Measurements from ENCODE around the gene PPL. TPM values are rescaled to one million over a fixed set of nuclear protein-coding genes. Genes with fewer than 3 reads are reported as not detected.

The PPL gene
- total RNA-seq, 1 donor from 2014 or later: 21.0 TPM

DNA sequence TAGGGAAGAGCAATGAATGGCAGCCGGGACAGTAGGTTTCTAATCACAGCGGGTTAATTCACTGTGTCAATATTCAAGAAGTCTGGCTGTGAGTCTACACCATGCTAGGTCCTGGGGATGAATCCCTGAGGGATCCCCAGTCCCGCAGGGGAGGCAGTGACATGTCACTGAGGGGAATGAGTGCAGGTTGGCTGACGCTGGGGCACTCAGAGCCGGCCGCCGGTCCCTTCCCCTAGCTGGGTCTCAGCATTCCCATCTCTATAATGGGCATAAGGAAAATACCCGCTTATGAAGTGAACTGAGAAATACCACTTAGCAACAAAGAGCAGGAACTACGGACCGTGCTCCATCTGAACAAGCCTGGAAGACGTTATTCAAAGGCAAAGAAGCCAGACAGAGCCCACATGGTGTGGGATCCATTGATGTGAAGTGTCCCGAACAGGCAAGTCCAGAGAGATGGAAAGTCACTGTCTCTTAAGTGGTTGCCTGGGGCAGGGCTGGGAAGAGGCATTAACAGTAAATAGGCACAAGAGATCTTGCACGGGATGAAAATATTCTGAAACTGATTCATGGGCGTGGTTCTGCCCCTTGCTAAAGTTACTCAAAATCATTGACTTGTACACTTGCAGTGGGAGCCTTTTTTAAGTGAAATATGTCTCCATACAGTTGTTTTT, 31.9 kb downstream of the PPL start:
- no peak overlapping the region for H3K4me3 ChIP-seq (ENCODE audit: low read depth, low read length)
- no peak for DNase-seq (ENCODE audit: low read depth)
- no peak for TF ChIP-seq CTCF (conservative IDR thresholded peaks at IDR 0.05; ENCODE audit: low read depth, low read length)

DNA sequence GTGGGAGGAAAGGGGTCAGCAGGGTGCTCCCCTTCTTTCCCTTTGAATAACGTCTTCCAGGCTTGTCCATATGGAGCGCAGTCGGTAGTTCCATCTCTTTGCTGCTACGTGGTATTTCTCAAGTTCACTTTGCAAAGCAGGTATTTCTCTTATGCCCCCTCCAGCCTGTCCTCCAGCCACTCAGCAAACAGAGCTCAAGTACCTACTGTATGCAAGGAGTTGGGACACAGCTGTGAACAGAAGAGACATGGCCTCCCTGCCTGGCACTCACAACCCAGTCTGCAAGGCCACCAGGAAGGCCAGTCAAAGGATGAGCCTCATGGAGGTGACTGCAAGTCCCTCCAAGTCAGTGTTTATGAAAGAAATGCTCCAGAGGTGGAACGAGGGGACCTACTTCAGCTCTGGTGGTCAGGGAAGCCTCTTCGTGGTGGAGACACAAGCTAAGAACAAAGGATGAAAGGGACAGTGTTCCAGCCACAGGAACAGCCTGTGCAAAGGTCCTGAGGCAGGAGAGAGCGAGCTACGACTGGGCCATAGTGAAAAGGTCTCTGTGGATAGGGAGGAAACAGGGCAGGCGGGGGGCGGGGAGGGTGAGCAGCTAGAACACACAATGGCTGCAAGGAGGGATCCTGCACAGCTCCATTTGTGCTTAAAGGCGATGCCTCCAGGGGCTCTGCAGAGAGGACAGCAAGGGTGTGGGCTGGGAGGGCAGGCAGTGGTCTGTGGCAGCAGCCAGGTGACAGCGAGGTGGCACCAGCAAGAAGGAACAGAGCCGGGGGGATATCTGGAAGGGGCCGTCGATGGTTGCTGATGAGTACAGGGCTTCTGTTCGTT, 32.6 kb downstream of the PPL start:
- DNase-seq (ENCODE audit: low read depth): no peak
- TF ChIP-seq CTCF (conservative IDR thresholded peaks at IDR 0.05; ENCODE audit: low read depth, low read length): no peak
- H3K4me3 ChIP-seq (ENCODE audit: low read depth, low read length): no peak overlapping the region

DNA sequence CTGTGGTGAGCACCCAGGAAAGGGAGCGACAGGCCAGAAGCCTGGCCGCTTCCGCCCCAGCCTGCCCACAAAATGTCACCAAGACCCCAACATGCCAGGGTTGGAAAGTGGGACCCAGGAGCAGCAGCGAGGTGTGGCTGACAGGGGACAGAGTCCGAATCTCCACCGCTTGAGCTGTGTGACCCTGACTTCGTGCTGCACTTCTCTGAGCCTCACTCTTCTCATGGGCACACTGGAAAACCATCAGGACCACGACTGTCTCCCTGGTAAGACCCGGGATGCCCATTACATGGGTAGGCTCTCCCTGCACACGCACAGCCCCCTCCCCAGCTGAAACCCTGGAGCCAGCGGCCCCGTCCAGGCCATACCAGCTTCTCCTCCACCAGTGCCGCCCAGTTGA, 34.9 kb downstream of the PPL start:
- TF ChIP-seq CTCF (conservative IDR thresholded peaks at IDR 0.05; ENCODE audit: low read depth, low read length): no peak

DNA sequence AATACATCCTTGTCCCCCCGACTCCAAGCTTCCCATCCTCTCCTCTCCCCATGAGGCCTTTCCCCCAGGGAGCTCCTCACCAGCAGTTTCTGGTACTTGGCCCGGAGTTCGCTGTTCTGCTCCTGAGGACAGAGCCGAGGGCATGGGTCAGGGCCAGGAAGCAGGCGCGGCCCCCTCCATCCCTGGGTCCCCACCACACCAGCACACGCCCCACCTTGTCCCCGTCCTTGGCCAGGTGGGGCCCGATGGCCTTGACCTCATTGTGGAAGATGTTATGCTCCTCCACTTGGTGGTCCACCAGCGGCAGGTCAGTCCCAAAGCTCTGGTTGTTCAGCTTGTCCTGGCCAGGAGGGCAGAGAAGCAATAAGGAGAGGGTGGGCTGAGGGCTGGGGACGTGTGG, 36.2 kb downstream of the PPL start:
- no peak for DNase-seq (ENCODE audit: low read depth)
- no peak overlapping the region for H3K4me3 ChIP-seq (ENCODE audit: low read depth, low read length)
- no peak for TF ChIP-seq CTCF (conservative IDR thresholded peaks at IDR 0.05; ENCODE audit: low read depth, low read length)

More for the DNA sequence above, 34.9 kb downstream of the PPL start:
- DNase-seq (ENCODE audit: low read depth): no peak
- H3K4me3 ChIP-seq (ENCODE audit: low read depth, low read length): no peak overlapping the region

DNA sequence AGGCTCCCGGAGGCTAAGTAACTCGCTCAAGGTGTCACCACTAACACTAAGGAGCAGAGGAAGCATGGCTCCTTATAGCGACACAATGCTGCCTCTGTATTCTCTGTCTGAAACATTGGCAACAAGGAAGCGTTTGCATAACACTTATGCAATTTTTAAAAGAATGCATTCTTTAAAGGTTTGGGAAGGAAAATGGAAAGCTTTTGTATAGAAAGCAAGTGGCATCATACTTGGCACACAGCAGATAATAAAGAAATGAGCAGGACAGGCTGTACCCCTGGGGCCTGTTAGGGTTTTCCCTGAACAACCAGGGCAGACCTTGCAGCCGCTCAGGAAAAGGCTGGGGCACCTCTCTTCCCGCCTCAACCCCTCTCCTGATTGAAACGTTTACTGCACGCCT, 36.9 kb downstream of the PPL start:
- DNase-seq (ENCODE audit: low read depth): no peak
- no peak for TF ChIP-seq CTCF (conservative IDR thresholded peaks at IDR 0.05; ENCODE audit: low read depth, low read length)
- H3K4me3 ChIP-seq (ENCODE audit: low read depth, low read length): no peak overlapping the region

- no peak for DNase-seq (ENCODE audit: low read depth)
- no peak overlapping the region for H3K4me3 ChIP-seq (ENCODE audit: low read depth, low read length)
- no peak for TF ChIP-seq CTCF (conservative IDR thresholded peaks at IDR 0.05; ENCODE audit: low read depth, low read length)
Measured at GRCh38 chr16:4899474-4899846, 37.5 kb downstream of the PPL start.
